ENCODE data around the gene TNNI2. TPM values are rescaled to one million over a fixed set of nuclear protein-coding genes. Genes with fewer than 3 reads are reported as not detected.

The TNNI2 gene
- total RNA-seq, 4 donors from 2014 or later, result 17.4 to 63.6 (median 27.2) TPM

GRCh38 chr11:1867381-1867780 is 28.6 kb downstream of the TNNI2 start:
- H3K27me3 ChIP-seq, result no peaks in the 10 kb centered on the region
- no peaks in the 10 kb centered on the region for H3K36me3 ChIP-seq
- H3K4me3 ChIP-seq, result no peak overlapping the region
- WGBS, result 100% methylated on average over 1 of the region's 8 CpGs
- no peaks in the 10 kb centered on the region for H3K9me3 ChIP-seq
- no peak overlapping the region for H3K27ac ChIP-seq
- no peak for DNase-seq (ENCODE audit: low spot score in 2 of 2)
- H3K4me1 ChIP-seq, result peaks cover 78% of the 10 kb centered on the region
- TF ChIP-seq POLR2A (IDR thresholded peaks at IDR 0.05) (no peak), CTCF (IDR thresholded peaks at IDR 0.05) (no peak), POLR2AphosphoS5 (IDR thresholded peaks at IDR 0.05) (no peak), EP300 (IDR thresholded peaks at IDR 0.05) (no peak)

GRCh38 chr11:1868056-1868635 is 29.4 kb downstream of the TNNI2 start:
- Histone ChIP-seq H3K36me3 (no peaks in the 10 kb centered on the region), H3K4me3 (peak overlapping the region; percentile 43), H3K27ac (peak overlapping the region; percentile 22), H3K27me3 (no peaks in the 10 kb centered on the region), H3K9me3 (no peaks in the 10 kb centered on the region), H3K4me1 (peaks cover 81% of the 10 kb centered on the region)
- DNase-seq (ENCODE audit: low spot score in 2 of 2), result no peak
- 78% methylated on average over 12 of the region's 14 CpGs for WGBS
- TF ChIP-seq POLR2A (IDR thresholded peaks at IDR 0.05) (no peak), POLR2AphosphoS5 (IDR thresholded peaks at IDR 0.05) (no peak), EP300 (IDR thresholded peaks at IDR 0.05) (no peak), CTCF (IDR thresholded peaks at IDR 0.05) (no peak)

GRCh38 chr11:1868636-1869291 is 30.0 kb downstream of the TNNI2 start:
- Histone ChIP-seq H3K4me1 (peaks cover 80% of the 10 kb centered on the region), H3K27me3 (no peaks in the 10 kb centered on the region), H3K4me3 (peak overlapping the region; percentile 43), H3K9me3 (no peaks in the 10 kb centered on the region), H3K36me3 (no peaks in the 10 kb centered on the region), H3K27ac (peak overlapping the region; percentile 22)
- TF ChIP-seq POLR2A (IDR thresholded peaks at IDR 0.05) (no peak), CTCF (IDR thresholded peaks at IDR 0.05) (no peak), EP300 (IDR thresholded peaks at IDR 0.05) (no peak), POLR2AphosphoS5 (IDR thresholded peaks at IDR 0.05) (no peak)
- WGBS, result 64% methylated on average over 9 of the region's 25 CpGs
- no peak for DNase-seq (ENCODE audit: low spot score in 2 of 2)

- peak in 1 of 2 donors; percentile 38 for TF ChIP-seq CTCF (IDR thresholded peaks at IDR 0.05)
- no peak for TF ChIP-seq POLR2A (IDR thresholded peaks at IDR 0.05)
- no peak for TF ChIP-seq EP300 (IDR thresholded peaks at IDR 0.05)
- TF ChIP-seq POLR2AphosphoS5 (IDR thresholded peaks at IDR 0.05), result no peak
- peak overlapping the region; percentile 43 for H3K4me3 ChIP-seq
- peaks cover 77% of the 10 kb centered on the region for H3K4me1 ChIP-seq
Measured at GRCh38 chr11:1869427-1870325, 30.9 kb downstream of the TNNI2 start.

GRCh38 chr11:1870326-1870696 is 31.5 kb downstream of the TNNI2 start:
- H3K9me3 ChIP-seq, result no peaks in the 10 kb centered on the region
- H3K27ac ChIP-seq, result peak overlapping the region; percentile 77
- TF ChIP-seq POLR2AphosphoS5 (IDR thresholded peaks at IDR 0.05), result no peak
- TF ChIP-seq POLR2A (IDR thresholded peaks at IDR 0.05), result no peak
- TF ChIP-seq CTCF (IDR thresholded peaks at IDR 0.05), result no peak
- no peak for TF ChIP-seq EP300 (IDR thresholded peaks at IDR 0.05)
- no peaks in the 10 kb centered on the region for H3K27me3 ChIP-seq
- no peak for DNase-seq (ENCODE audit: low spot score in 2 of 2)
- H3K36me3 ChIP-seq, result no peaks in the 10 kb centered on the region
- H3K4me1 ChIP-seq, result peaks cover 77% of the 10 kb centered on the region
- 33% methylated on average over 3 of the region's 12 CpGs for WGBS
- H3K4me3 ChIP-seq, result peak overlapping the region; percentile 43

More at GRCh38 chr11:1869427-1870325, 30.9 kb downstream of the TNNI2 start:
- WGBS, result 73% methylated on average over 30 of the region's 34 CpGs
- H3K36me3 ChIP-seq, result no peaks in the 10 kb centered on the region
- no peaks in the 10 kb centered on the region for H3K9me3 ChIP-seq
- no peak for DNase-seq (ENCODE audit: low spot score in 2 of 2)
- no peaks in the 10 kb centered on the region for H3K27me3 ChIP-seq
- H3K27ac ChIP-seq, result peak overlapping the region; percentile 77

All from suprapubic skin (tissue), 4 donors.